HG03442 (cell line): Measurements from ENCODE around the gene FRAS1.
"Not testable (repeated sequence)": the region's sequence is repeated elsewhere in the genome, so short reads cannot be mapped to it uniquely, and the experiment has no call there.

Experiments used
- ATAC-seq: cut with Tn5 transposase; IDR thresholded peaks from one replicate; pipeline ENCODE4 v1.9.1; 2021; ENCODE audit warnings: mild to moderate bottlenecking, moderate library complexity; ENCODE audit not compliant: unreplicated experiment

Gene FRAS1

GRCh38 chr4:78208896-78209295, 151.8 kb downstream of the FRAS1 start:
- ATAC-seq, result not testable (repeated sequence)

- no peak for ATAC-seq
Measured at GRCh38 chr4:78210694-78211410, 153.7 kb downstream of the FRAS1 start.

- ATAC-seq, result no peak
Measured at GRCh38 chr4:78213218-78213617, 156.1 kb downstream of the FRAS1 start.

- no peak for ATAC-seq
Measured at GRCh38 chr4:78214078-78214477, 157.0 kb downstream of the FRAS1 start.

GRCh38 chr4:78217557-78217956, 160.4 kb downstream of the FRAS1 start:
- ATAC-seq, result no peak

- no peak for ATAC-seq
Measured at GRCh38 chr4:78218260-78218659, 161.1 kb downstream of the FRAS1 start.

GRCh38 chr4:78219825-78220224, 162.7 kb downstream of the FRAS1 start:
- ATAC-seq, result no peak

GRCh38 chr4:78220283-78220682, 163.2 kb downstream of the FRAS1 start:
- no peak for ATAC-seq

- no peak for ATAC-seq
Measured at GRCh38 chr4:78222575-78223186, 165.6 kb downstream of the FRAS1 start.

GRCh38 chr4:78225236-78225635, 168.1 kb downstream of the FRAS1 start:
- no peak for ATAC-seq

- no peak for ATAC-seq
Measured at GRCh38 chr4:78226279-78226678, 169.2 kb downstream of the FRAS1 start.

- no peak for ATAC-seq
Measured at GRCh38 chr4:78227411-78228057, 170.4 kb downstream of the FRAS1 start.

GRCh38 chr4:78235800-78236199, 178.7 kb downstream of the FRAS1 start:
- no peak for ATAC-seq

- ATAC-seq, result no peak
Measured at GRCh38 chr4:78237360-78237759, 180.2 kb downstream of the FRAS1 start.

- no peak for ATAC-seq
Measured at GRCh38 chr4:78242071-78242470, 184.9 kb downstream of the FRAS1 start.

GRCh38 chr4:78244705-78245485, 187.8 kb downstream of the FRAS1 start:
- no peak for ATAC-seq

GRCh38 chr4:78247536-78248285, 190.6 kb downstream of the FRAS1 start:
- ATAC-seq, result no peak

GRCh38 chr4:78250500-78250899, 193.4 kb downstream of the FRAS1 start:
- ATAC-seq, result no peak

GRCh38 chr4:78252773-78253172, 195.7 kb downstream of the FRAS1 start:
- ATAC-seq, result not testable (repeated sequence)

- ATAC-seq, result no peak
Measured at GRCh38 chr4:78254893-78255292, 197.8 kb downstream of the FRAS1 start.

- no peak for ATAC-seq
Measured at GRCh38 chr4:78265006-78265405, 207.9 kb downstream of the FRAS1 start.
